HEK293T (cell line): ENCODE measurements around the gene FOXP2.

Source experiments
- FOXK2 ChIP-seq: fragments of 450-650 bp; IDR thresholded peaks from 2 replicates; pipeline ENCODE4 v1.6.1; 2016; ENCODE audit warnings: mild to moderate bottlenecking
- FOXM1 ChIP-seq: fragments of 450-650 bp; IDR thresholded peaks from 2 replicates; pipeline ENCODE4 v1.6.1; 2017; ENCODE audit warnings: mild to moderate bottlenecking, borderline replicate concordance
- LEF1 ChIP-seq: fragments of 450-650 bp; IDR thresholded peaks from 2 replicates; pipeline ENCODE4 v1.6.1; 2017; ENCODE audit warnings: mild to moderate bottlenecking, borderline replicate concordance
- SP1 ChIP-seq: fragments of 450-650 bp; IDR thresholded peaks from 2 replicates; pipeline ENCODE4 v1.6.1; 2017
- TARDBP ChIP-seq: fragments of 450-650 bp; IDR thresholded peaks from 2 replicates; pipeline ENCODE4 v1.6.1; 2016
- ZNF384 ChIP-seq: fragments of 450-650 bp; IDR thresholded peaks from 2 replicates; pipeline ENCODE4 v1.6.1; 2016

GRCh38 chr7:114481999-114482398 lies 67.4 kb downstream of the FOXP2 start:
- TF ChIP-seq FOXM1 (no peak), LEF1 (no peak), TARDBP (no peak), FOXK2 (no peak), SP1 (no peak), ZNF384 (no peak)
